Duodenal mucosa (tissue), 2 donors: Measurements from ENCODE around the gene CRYBB3.
"Not testable (repeated sequence)": the region's sequence is repeated elsewhere in the genome, so short reads cannot be mapped to it uniquely, and the experiment has no call there.

Experiments used
- H3K27ac ChIP-seq: one replicate; pipeline ENCODE4 v1.7.0; 2013; ENCODE audit warnings: low read depth, low read length
- H3K27me3 ChIP-seq, 2 donors: one replicate each; pipeline ENCODE4 v1.7.0; 2013; ENCODE audit warnings: low read length in 2 of 2, control low read depth in 1 of 2; ENCODE audit not compliant: insufficient read depth in 2 of 2, control insufficient read depth in 1 of 2
- H3K36me3 ChIP-seq, 2 donors: one replicate each; pipeline ENCODE4 v1.7.0; 2013; ENCODE audit warnings: low read length in 2 of 2, control low read depth in 1 of 2; ENCODE audit not compliant: insufficient read depth in 2 of 2, control insufficient read depth in 1 of 2
- H3K4me1 ChIP-seq, 2 donors: one replicate each; pipeline ENCODE4 v1.7.0; 2013; ENCODE audit warnings: low read length in 2 of 2, control low read depth in 1 of 2; ENCODE audit not compliant: insufficient read depth in 2 of 2, control insufficient read depth in 1 of 2
- H3K4me3 ChIP-seq, 2 donors: one replicate each; pipeline ENCODE4 v1.7.0; 2013; ENCODE audit warnings: low read length in 2 of 2, low read depth in 1 of 2
- H3K9ac ChIP-seq, 2 donors: one replicate each; pipeline ENCODE4 v1.7.0; 2013; ENCODE audit warnings: low read length in 2 of 2, low read depth in 1 of 2
- H3K9me3 ChIP-seq, 2 donors: one replicate each; pipeline ENCODE4 v1.7.0; 2013; ENCODE audit warnings: low read length in 2 of 2, control low read depth in 1 of 2; ENCODE audit not compliant: control insufficient read depth in 1 of 2

The CRYBB3 gene

DNA sequence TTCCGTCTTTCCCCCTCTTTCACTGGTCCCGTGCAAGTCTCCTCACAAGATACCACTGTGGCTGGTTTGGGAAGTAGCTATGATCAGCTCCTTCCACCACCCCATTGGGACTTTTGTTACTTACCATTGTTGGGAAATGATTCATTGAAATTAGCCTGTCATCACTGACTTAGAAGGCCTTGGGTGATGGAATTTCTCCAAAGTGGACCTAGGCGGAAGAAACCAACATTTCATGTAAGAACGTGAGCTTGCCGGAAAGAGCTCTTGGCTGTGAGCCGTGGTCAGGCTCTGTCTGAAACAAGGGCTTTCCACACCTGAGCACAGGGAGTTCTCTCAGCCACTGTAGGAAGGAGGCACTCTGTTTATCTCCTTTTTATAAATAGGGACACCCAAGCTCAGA, 23.5 kb upstream of the CRYBB3 start:
- H3K4me1 ChIP-seq = no peaks in the 10 kb centered on the region
- H3K4me3 ChIP-seq = no peak overlapping the region
- H3K9ac ChIP-seq = no peak overlapping the region
- no peak overlapping the region for H3K27ac ChIP-seq
- H3K9me3 ChIP-seq = no peaks in the 10 kb centered on the region
- H3K27me3 ChIP-seq = no peaks in the 10 kb centered on the region
- peaks cover 26 to 65% of the 10 kb centered on the region in 2 donors for H3K36me3 ChIP-seq

DNA sequence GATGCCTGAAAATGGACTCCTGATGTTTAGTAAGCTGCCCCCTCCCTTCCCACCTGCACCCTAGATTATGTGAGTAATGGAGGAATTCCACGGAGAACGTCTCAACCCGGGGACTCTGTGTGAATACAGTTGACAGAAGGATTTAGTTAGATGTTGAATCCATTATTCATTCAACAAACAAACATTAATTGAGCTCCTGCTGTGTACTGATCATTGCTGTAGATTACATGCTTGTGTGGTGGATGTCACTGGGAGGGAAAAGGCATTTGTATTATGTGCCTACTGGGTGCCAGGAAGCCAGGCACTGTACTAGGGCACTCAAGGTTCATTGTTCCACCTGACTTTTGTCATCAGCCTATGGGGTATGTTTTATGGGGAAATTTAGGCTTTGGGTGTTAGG, 22.9 kb upstream of the CRYBB3 start:
- peaks cover 26 to 69% of the 10 kb centered on the region in 2 donors for H3K36me3 ChIP-seq
- no peaks in the 10 kb centered on the region for H3K4me1 ChIP-seq
- H3K9me3 ChIP-seq = no peaks in the 10 kb centered on the region
- H3K27me3 ChIP-seq = no peaks in the 10 kb centered on the region
- H3K9ac ChIP-seq = no peak overlapping the region
- H3K4me3 ChIP-seq = no peak overlapping the region
- H3K27ac ChIP-seq = no peak overlapping the region

DNA sequence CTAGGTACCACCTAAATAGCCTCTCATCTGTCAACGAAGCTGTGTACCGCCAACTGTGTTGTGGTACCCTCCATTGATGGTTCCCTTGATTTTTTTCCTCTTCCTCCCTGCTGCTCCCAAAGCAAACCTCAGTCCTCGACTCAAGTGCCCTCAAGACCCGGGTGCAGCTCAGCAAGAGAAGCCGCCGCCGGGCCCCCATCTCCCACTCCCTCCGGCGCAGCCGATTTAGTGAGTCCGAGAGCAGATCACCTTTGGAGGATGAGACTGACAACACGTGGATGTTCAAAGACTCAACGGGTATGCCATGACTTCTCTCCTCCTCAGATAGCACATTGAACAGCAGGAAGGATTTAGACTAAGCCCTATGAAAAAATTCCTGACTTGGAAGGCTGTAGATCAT, 22.4 kb upstream of the CRYBB3 start:
- H3K36me3 ChIP-seq = peaks cover 23 to 65% of the 10 kb centered on the region in 2 donors
- no peaks in the 10 kb centered on the region for H3K9me3 ChIP-seq
- no peaks in the 10 kb centered on the region for H3K4me1 ChIP-seq
- H3K27me3 ChIP-seq = no peaks in the 10 kb centered on the region
- H3K4me3 ChIP-seq = no peak overlapping the region
- no peak overlapping the region for H3K9ac ChIP-seq
- no peak overlapping the region for H3K27ac ChIP-seq

DNA sequence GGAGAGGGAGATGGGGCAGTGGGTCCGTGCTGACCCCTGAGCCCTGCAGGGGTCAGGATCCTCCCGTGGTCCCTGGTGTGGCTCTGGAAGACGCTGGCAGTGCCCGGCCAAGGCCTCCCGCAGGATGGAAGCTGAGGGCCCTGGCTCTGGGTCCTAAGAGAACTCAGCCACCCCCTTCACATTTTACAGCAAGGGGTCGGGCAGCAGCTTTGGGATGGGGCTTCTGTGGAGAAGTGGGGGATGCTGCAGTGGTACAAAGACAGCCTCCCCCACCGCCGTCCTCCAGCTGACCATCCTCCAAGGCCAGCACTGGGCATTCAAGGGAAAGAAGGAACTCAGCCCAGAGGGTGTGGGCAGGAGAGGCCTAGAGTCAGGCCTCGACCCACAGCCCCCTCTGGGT, 21.8 kb upstream of the CRYBB3 start:
- no peaks in the 10 kb centered on the region for H3K4me1 ChIP-seq
- no peaks in the 10 kb centered on the region for H3K27me3 ChIP-seq
- no peak overlapping the region for H3K27ac ChIP-seq
- no peaks in the 10 kb centered on the region for H3K9me3 ChIP-seq
- no peak overlapping the region for H3K9ac ChIP-seq
- H3K4me3 ChIP-seq = no peak overlapping the region
- peaks cover 28 to 66% of the 10 kb centered on the region in 2 donors for H3K36me3 ChIP-seq

- H3K36me3 ChIP-seq = peaks cover 30 to 63% of the 10 kb centered on the region in 2 donors
- not testable (repeated sequence) for H3K27ac ChIP-seq, H3K27me3 ChIP-seq, H3K9ac ChIP-seq, H3K9me3 ChIP-seq, H3K4me1 ChIP-seq, H3K4me3 ChIP-seq
Observed at GRCh38 chr22:25178348-25178747, 21.3 kb upstream of the CRYBB3 start.

DNA sequence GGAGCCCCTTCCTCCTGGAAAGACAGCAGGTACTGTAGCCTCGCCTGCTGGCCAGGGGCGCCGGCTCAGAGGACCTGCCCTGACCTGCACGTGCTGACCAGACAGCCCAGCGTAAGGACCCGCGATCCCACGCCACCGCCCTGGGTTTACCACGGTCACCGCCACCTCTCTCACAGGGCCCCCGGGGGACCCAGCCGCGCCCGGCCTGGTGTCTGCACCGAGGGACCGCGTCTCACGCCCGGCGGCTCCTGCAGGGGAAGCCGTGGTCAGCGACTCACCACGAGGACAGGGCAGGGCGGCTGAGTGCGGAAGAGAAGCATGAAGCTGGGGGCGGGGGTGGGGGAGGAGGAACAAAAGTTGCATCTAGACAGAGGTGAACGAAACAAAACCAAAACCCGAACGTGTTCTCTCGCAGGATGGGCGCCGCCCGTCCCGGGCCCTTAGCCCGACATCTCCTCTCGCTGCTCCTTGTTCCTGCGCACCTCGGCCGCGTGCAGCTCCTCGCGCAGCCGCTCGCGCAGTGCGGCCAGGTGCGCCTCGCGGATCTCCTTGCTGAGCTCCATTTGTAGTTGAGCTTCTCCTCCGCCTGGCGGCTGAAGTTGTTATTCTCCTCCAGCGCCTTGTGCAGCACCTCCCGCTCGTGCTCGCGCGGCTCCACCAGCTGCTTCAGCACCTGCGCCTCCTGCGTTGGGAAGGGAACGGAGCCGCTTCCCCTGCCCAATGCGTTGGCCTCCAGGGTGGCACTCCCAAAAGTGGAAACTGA, 20.6 kb upstream of the CRYBB3 start:
- H3K36me3 ChIP-seq = peaks cover 30 to 60% of the 10 kb centered on the region in 2 donors
- not testable (repeated sequence) for H3K27me3 ChIP-seq, H3K9me3 ChIP-seq, H3K9ac ChIP-seq, H3K4me1 ChIP-seq, H3K4me3 ChIP-seq, H3K27ac ChIP-seq

- Histone ChIP-seq H3K36me3 (peaks cover 27 to 62% of the 10 kb centered on the region in 2 donors), H3K9me3 (no peaks in the 10 kb centered on the region), H3K4me3 (no peak overlapping the region), H3K27ac (no peak overlapping the region), H3K9ac (no peak overlapping the region), H3K27me3 (no peaks in the 10 kb centered on the region), H3K4me1 (no peaks in the 10 kb centered on the region)
Observed at GRCh38 chr22:25182131-25183110, 17.2 kb upstream of the CRYBB3 start.

- Histone ChIP-seq H3K27me3 (no peaks in the 10 kb centered on the region), H3K36me3 (peaks cover 27 to 60% of the 10 kb centered on the region in 2 donors), H3K4me3 (no peak overlapping the region), H3K9me3 (no peaks in the 10 kb centered on the region), H3K4me1 (no peaks in the 10 kb centered on the region), H3K27ac (no peak overlapping the region), H3K9ac (no peak overlapping the region)
Observed at GRCh38 chr22:25183949-25184619, 15.6 kb upstream of the CRYBB3 start.

- Histone ChIP-seq H3K9me3 (no peaks in the 10 kb centered on the region), H3K9ac (no peak overlapping the region), H3K36me3 (peaks cover 25 to 61% of the 10 kb centered on the region in 2 donors), H3K4me1 (no peaks in the 10 kb centered on the region), H3K27ac (no peak overlapping the region), H3K4me3 (no peak overlapping the region), H3K27me3 (no peaks in the 10 kb centered on the region)
Observed at GRCh38 chr22:25186140-25186539, 13.5 kb upstream of the CRYBB3 start.

DNA sequence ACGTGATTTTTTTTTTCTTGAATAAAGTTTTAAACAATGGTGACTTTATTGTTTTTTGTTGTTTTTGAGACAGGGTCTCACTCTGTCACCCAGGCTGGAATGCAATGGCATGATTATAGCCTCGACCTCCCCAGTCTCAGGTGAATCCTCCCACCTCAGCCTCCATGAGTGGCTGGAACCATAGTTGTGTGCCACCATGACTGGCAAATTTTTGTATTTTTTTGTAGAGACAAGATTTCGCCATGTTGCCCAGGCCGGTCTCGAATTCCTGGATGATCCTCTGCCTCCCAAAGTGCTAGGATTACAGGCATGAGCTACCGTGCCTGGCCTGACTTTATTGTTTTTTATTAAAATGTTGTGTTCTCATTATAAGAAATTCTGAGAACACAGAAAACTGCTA, 12.2 kb upstream of the CRYBB3 start:
- Histone ChIP-seq H3K9ac (no peak overlapping the region), H3K27me3 (no peaks in the 10 kb centered on the region), H3K4me1 (no peaks in the 10 kb centered on the region), H3K9me3 (no peaks in the 10 kb centered on the region), H3K36me3 (peaks cover 23 to 64% of the 10 kb centered on the region in 2 donors), H3K27ac (no peak overlapping the region), H3K4me3 (no peak overlapping the region)
